HepG2 (cell line): Measurements from ENCODE around the gene TMEM107. TPM values are rescaled to one million over a fixed set of nuclear protein-coding genes. Genes with fewer than 3 reads are reported as not detected.

Source experiments
- FOSL1 ChIP-seq: sonication (generic); formaldehyde crosslinking; IDR thresholded peaks from 2 replicates; pipeline ENCODE4 v1.9.0; 2021; ENCODE audit warnings: missing genetic modification reagents, borderline replicate concordance
- HCFC1 ChIP-seq: fragments of 150-350 bp; IDR thresholded peaks from 2 replicates; pipeline ENCODE4 v1.6.1; 2014; ENCODE audit warnings: low read depth, low read length
- HOXA9 ChIP-seq: sonication (generic); formaldehyde crosslinking; IDR thresholded peaks from 2 replicates; pipeline ENCODE4 v1.8.1; 2022; ENCODE audit warnings: missing genetic modification reagents, mild to moderate bottlenecking, moderate library complexity, borderline replicate concordance
- IKZF4 ChIP-seq: sonication (generic); formaldehyde crosslinking; IDR thresholded peaks from 2 replicates; pipeline ENCODE4 v1.5.1; 2020; ENCODE audit warnings: borderline replicate concordance, mild to moderate bottlenecking, low read depth, missing genetic modification reagents; ENCODE audit errors: not compliant biosample characterization
- JUNB ChIP-seq: sonication (generic); formaldehyde crosslinking; IDR thresholded peaks from 2 replicates; pipeline ENCODE4 v1.8.0; 2022; ENCODE audit warnings: missing genetic modification reagents, mild to moderate bottlenecking, borderline replicate concordance
- LCORL ChIP-seq, 2 experiments: fragments of 450-650 bp in 1 of 2; sonication (generic) in 1 of 2; formaldehyde crosslinking in 1 of 2; IDR thresholded peaks; 2 replicates each; pipeline versions ENCODE4 v1.5.0 to v1.6.1; 2017 to 2020; ENCODE audit warnings: antibody characterized with exemption in 1 of 2, missing genetic modification reagents in 1 of 2
- MTF1 ChIP-seq: sonication (generic); formaldehyde crosslinking; IDR thresholded peaks from 2 replicates; pipeline ENCODE4 v1.5.0; 2020; ENCODE audit warnings: missing genetic modification reagents
- MYC ChIP-seq: sonication (generic); formaldehyde crosslinking; IDR thresholded peaks from 2 replicates; pipeline ENCODE4 v1.9.0; 2021; ENCODE audit warnings: missing genetic modification reagents, borderline replicate concordance
- PBX2 ChIP-seq: IDR thresholded peaks from 2 replicates; pipeline ENCODE4 v1.6.1; 2016; ENCODE audit warnings: control low read depth
- POLR2A ChIP-seq, 2 experiments: IDR thresholded peaks; 2 replicates each; pipeline ENCODE4 v1.6.1; 2011; ENCODE audit warnings: low read depth in 2 of 2, low read length in 2 of 2, mild to moderate bottlenecking in 1 of 2, moderate library complexity in 1 of 2; ENCODE audit not compliant: insufficient read depth in 1 of 2
- THYN1 ChIP-seq: sonication (generic); formaldehyde crosslinking; IDR thresholded peaks from 2 replicates; pipeline ENCODE4 v1.8.1; 2023; ENCODE audit warnings: low read depth, mild to moderate bottlenecking, moderate library complexity, missing genetic modification reagents, borderline replicate concordance
- U2AF2 ChIP-seq: fragments of 200-400 bp; formaldehyde crosslinking; IDR thresholded peaks from 2 replicates; pipeline ENCODE4 v1.6.1; 2017; ENCODE audit warnings: low read depth, mild to moderate bottlenecking, low read length
- ZFX ChIP-seq: sonication (generic); formaldehyde crosslinking; IDR thresholded peaks from 2 replicates; pipeline ENCODE4 v1.4.0; 2020; ENCODE audit warnings: mild to moderate bottlenecking, low read depth, missing genetic modification reagents, moderate library complexity
- ZNF12 ChIP-seq: sonication (generic); formaldehyde crosslinking; IDR thresholded peaks from 2 replicates; pipeline ENCODE4 v1.5.0; 2020; ENCODE audit warnings: missing genetic modification reagents
- ZNF547 ChIP-seq: sonication (generic); formaldehyde crosslinking; IDR thresholded peaks from 2 replicates; pipeline ENCODE4 v1.5.1; 2020; ENCODE audit warnings: mild to moderate bottlenecking, missing genetic modification reagents
- ZNF703 ChIP-seq: sonication (generic); formaldehyde crosslinking; IDR thresholded peaks from 2 replicates; pipeline ENCODE4 v1.5.1; 2020; ENCODE audit warnings: missing genetic modification reagents, mild to moderate bottlenecking, moderate library complexity, borderline replicate concordance
- ZNF773 ChIP-seq: sonication (generic); formaldehyde crosslinking; IDR thresholded peaks from 2 replicates; pipeline ENCODE4 v1.4.0; 2020; ENCODE audit warnings: missing genetic modification reagents, borderline replicate concordance
- ZNF780A ChIP-seq: sonication (generic); formaldehyde crosslinking; IDR thresholded peaks from 2 replicates; pipeline ENCODE4 v1.8.0; 2022; ENCODE audit warnings: mild to moderate bottlenecking, missing genetic modification reagents, moderate library complexity
- ZNF879 ChIP-seq: sonication (generic); formaldehyde crosslinking; IDR thresholded peaks from 2 replicates; pipeline ENCODE4 v1.8.1; 2023; ENCODE audit warnings: missing genetic modification reagents
- polyA plus RNA-seq, 8 experiments: library from polyadenylated mRNA; depleted of rRNA in 3 of 8; stranded (reverse) in 7 of 8; unstranded in 1 of 8; fragments of >200 nt; fragmentation: Illumina TruSeq in 4 of 8; extraction: Trizol in 4 of 8; gene quantifications; 2 replicates each; pipeline versions ENCODE4 v1.2.1 to v1.2.3, GENCODE V29; 2011 to 2016; ENCODE audit warnings: low read depth in 4 of 8, missing spikeins in 1 of 8, mixed read lengths in 1 of 8; ENCODE audit not compliant: insufficient read depth in 1 of 8
- total RNA-seq, 5 experiments: library from RNA; depleted of rRNA; stranded (reverse); fragments of >200 nt; fragmentation: Illumina TruSeq; extraction: Trizol; gene quantifications; 2 replicates each; pipeline ENCODE4 v1.2.3, GENCODE V29; 2016; ENCODE audit warnings: low read depth in 1 of 5
- TF ChIP-seq, protein P1 (sequence below): sonication (generic); formaldehyde crosslinking; IDR thresholded peaks from 2 replicates; pipeline ENCODE4 v1.5.1; 2020; ENCODE audit warnings: missing genetic modification reagents, mild to moderate bottlenecking, borderline replicate concordance
- TF ChIP-seq, protein P2 (sequence below): sonication (generic); formaldehyde crosslinking; IDR thresholded peaks from 2 replicates; pipeline ENCODE4 v1.5.1; 2020; ENCODE audit warnings: missing genetic modification reagents, mild to moderate bottlenecking, borderline replicate concordance
- TF ChIP-seq, protein P3 (sequence below): sonication (generic); formaldehyde crosslinking; conservative IDR thresholded peaks from 2 replicates; pipeline ENCODE4 v1.8.0; 2022; ENCODE audit warnings: mild to moderate bottlenecking, moderate library complexity, missing genetic modification reagents

TMEM107 gene
- total and polyA plus RNA-seq, 2 of the 13 experiments (the other 11 are each of a cell fraction or from before 2014, with no cell fraction given): 7.2 to 15.3 TPM

DNA sequence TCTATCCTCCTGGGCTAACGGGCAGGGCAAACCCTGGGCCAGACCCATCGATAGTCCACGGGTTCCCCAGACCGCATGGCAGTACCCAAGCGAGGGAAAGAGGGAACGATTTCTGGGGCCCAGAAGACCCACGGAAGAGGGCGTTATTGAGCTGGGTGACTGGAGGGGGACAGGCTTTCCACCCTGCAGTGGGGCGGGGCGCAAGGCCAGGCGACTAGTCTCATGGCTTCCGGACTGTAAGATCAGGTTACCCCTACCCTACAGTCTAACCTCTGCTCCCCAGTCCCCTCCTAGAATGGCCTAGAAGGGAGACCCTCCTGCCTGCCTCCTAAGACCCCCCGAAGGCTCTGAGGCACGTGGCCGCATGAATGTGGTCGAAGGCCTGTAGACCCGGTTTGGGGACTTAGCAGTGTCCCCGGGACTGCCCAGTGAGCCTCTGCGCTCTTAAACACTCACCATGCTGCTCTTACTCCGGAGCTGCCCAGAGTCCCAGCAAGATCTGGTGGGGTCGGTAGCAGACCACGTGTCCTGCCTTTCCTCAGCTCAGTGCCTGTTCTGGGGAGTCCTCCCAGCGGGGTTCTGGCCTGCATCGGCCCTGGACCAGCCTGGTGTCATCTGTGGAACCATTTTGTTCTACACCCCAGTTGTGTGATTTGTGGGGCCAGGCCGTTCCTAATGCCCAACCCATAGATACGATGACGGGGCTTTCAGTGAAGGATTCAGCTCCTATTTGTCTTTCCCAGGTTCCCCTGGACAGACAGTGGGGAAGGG, 47.4 kb upstream of the TMEM107 start (continued):
- TF ChIP-seq, protein P1, sequence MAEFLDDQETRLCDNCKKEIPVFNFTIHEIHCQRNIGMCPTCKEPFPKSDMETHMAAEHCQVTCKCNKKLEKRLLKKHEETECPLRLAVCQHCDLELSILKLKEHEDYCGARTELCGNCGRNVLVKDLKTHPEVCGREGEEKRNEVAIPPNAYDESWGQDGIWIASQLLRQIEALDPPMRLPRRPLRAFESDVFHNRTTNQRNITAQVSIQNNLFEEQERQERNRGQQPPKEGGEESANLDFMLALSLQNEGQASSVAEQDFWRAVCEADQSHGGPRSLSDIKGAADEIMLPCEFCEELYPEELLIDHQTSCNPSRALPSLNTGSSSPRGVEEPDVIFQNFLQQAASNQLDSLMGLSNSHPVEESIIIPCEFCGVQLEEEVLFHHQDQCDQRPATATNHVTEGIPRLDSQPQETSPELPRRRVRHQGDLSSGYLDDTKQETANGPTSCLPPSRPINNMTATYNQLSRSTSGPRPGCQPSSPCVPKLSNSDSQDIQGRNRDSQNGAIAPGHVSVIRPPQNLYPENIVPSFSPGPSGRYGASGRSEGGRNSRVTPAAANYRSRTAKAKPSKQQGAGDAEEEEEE: 0 out of 2 replicates have a peak, but pooled peaks have one; percentile 32
- TF ChIP-seq HCFC1 (no peak), ZNF703 (CRISPR knock-in tag) (no peak; the same call in 1 of the 2 replicates), JUNB (CRISPR knock-in tag) (no peak), ZFX (CRISPR knock-in tag) (peak; percentile 63), ZNF773 (no peak), POLR2A (IDR thresholded peaks at IDR 0.05; ENCODE audit: insufficient read depth in 1 of 2, low read depth in 2 of 2, low read length in 2 of 2) (peak; percentile 26 to 58; a peak in 3 of 4 replicates), MTF1 (no peak; the same call in 1 of the 2 replicates), ZNF780A (CRISPR knock-in tag) (0 out of 2 replicates have a peak, but pooled peaks have one; percentile 14), ZNF547 (0 out of 2 replicates have a peak, but pooled peaks have one; percentile 5), ZNF879 (CRISPR knock-in tag) (0 out of 2 replicates have a peak, but pooled peaks have one; percentile 41), ZNF12 (CRISPR knock-in tag) (no peak), MYC (CRISPR knock-in tag) (peak; percentile 67), FOSL1 (no peak), PBX2 (CRISPR knock-in tag) (no peak), LCORL (IDR thresholded peaks at IDR 0.05) (no peak), LCORL (CRISPR knock-in tag; IDR thresholded peaks at IDR 0.05) (no peak; the same call in 1 of the 2 replicates), U2AF2 (no peak), HOXA9 (no peak), THYN1 (CRISPR knock-in tag) (no peak), IKZF4 (no peak)
- TF ChIP-seq, protein P2, sequence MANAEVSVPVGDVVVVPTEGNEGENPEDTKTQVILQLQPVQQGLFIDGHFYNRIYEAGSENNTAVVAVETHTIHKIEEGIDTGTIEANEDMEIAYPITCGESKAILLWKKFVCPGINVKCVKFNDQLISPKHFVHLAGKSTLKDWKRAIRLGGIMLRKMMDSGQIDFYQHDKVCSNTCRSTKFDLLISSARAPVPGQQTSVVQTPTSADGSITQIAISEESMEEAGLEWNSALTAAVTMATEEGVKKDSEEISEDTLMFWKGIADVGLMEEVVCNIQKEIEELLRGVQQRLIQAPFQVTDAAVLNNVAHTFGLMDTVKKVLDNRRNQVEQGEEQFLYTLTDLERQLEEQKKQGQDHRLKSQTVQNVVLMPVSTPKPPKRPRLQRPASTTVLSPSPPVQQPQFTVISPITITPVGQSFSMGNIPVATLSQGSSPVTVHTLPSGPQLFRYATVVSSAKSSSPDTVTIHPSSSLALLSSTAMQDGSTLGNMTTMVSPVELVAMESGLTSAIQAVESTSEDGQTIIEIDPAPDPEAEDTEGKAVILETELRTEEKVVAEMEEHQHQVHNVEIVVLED (CRISPR knock-in tag): peak; percentile 26; the same call in 1 of the 2 replicates
- TF ChIP-seq, protein P3, sequence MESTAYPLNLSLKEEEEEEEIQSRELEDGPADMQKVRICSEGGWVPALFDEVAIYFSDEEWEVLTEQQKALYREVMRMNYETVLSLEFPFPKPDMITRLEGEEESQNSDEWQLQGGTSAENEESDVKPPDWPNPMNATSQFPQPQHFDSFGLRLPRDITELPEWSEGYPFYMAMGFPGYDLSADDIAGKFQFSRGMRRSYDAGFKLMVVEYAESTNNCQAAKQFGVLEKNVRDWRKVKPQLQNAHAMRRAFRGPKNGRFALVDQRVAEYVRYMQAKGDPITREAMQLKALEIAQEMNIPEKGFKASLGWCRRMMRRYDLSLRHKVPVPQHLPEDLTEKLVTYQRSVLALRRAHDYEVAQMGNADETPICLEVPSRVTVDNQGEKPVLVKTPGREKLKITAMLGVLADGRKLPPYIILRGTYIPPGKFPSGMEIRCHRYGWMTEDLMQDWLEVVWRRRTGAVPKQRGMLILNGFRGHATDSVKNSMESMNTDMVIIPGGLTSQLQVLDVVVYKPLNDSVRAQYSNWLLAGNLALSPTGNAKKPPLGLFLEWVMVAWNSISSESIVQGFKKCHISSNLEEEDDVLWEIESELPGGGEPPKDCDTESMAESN (CRISPR knock-in tag): peak; percentile 12; the same call in 1 of the 2 replicates
